Endothelial cell of umbilical vein (primary cell): ENCODE measurements around the gene LHX5. TPM values are rescaled to one million over a fixed set of nuclear protein-coding genes. Genes with fewer than 3 reads are reported as not detected.

Source experiments
- BruUV-seq: library from RNA; stranded (reverse); fragments of 400-500 nt; replicated peaks from 2 replicates; lab custom pipeline; 2021; lab: Mats Ljungman, UMichigan
- CTCF ChIA-PET: fragments of 300-600, 350-600 bp; sonication (Branson Sonifier 250); formaldehyde crosslinking; loops from one replicate; lab custom pipeline; 2021; ENCODE audit warnings: antibody characterized with exemption, inconsistent platforms; lab: Charles Lee
- POLR2A ChIA-PET: fragments of 300-600, 350-600 bp; sonication (Branson Sonifier 250); formaldehyde crosslinking; loops from one replicate; lab custom pipeline; 2021; ENCODE audit warnings: antibody characterized with exemption, inconsistent platforms; lab: Charles Lee
- DNase-seq: peaks from one replicate; pipeline ENCODE4 v3.0.0-alpha.2; 2011; ENCODE audit warnings: low read depth, low spot score
- FAIRE-seq: peaks from 2 replicates; lab custom pipeline; 2011; peaks lifted over from hg19 to GRCh38; lab: Jason Lieb, UNC
- H2AFZ ChIP-seq: 2 replicates; pipeline ENCODE4 v1.6.0; 2012; ENCODE audit warnings: low read depth, low read length, control low read depth, inconsistent platforms
- H3K27ac ChIP-seq: 2 replicates; pipeline ENCODE4 v1.5.1; 2011; ENCODE audit warnings: low read depth, mild to moderate bottlenecking, control low read depth, low read length, moderate library complexity; ENCODE audit not compliant: insufficient read depth
- H3K27me3 ChIP-seq, 2 experiments: 2 replicates each; pipeline versions ENCODE4 v1.6.0 to v1.6.1; 2011; ENCODE audit warnings: low read length in 2 of 2, mixed read lengths in 1 of 2; ENCODE audit not compliant: control insufficient read depth in 2 of 2, insufficient read depth in 2 of 2
- H3K36me3 ChIP-seq, 2 experiments: 2 replicates in 1 of 2; 3 replicates in 1 of 2; pipeline ENCODE4 v1.5.1; 2011; ENCODE audit warnings: low read length in 2 of 2, mild to moderate bottlenecking in 1 of 2, moderate library complexity in 1 of 2; ENCODE audit not compliant: control insufficient read depth in 2 of 2, insufficient read depth in 2 of 2; ENCODE audit errors: extremely low read depth in 1 of 2
- H3K4me1 ChIP-seq: 3 replicates; pipeline ENCODE4 v1.5.1; 2011; ENCODE audit warnings: mild to moderate bottlenecking, low read length; ENCODE audit not compliant: control insufficient read depth, insufficient read depth; ENCODE audit errors: extremely low read depth
- H3K4me2 ChIP-seq: 2 replicates; pipeline ENCODE4 v1.6.1; 2011; ENCODE audit warnings: low read length, control low read depth, mixed read lengths; ENCODE audit not compliant: insufficient read depth
- H3K4me3 ChIP-seq, 3 experiments: fragments of 200-600 bp in 1 of 3; sonication (generic), shearing (Covaris generic) in 1 of 3; replicated peaks in 1 of 3; 2 replicates each; pipeline ENCODE4 v1.5.1; 2011 to 2016; ENCODE audit warnings: control low read depth in 3 of 3, low read length in 3 of 3, mild to moderate bottlenecking in 2 of 3, inconsistent platforms in 1 of 3, low read depth in 1 of 3, moderate library complexity in 1 of 3; ENCODE audit not compliant: insufficient read depth in 1 of 3
- H3K79me2 ChIP-seq: 2 replicates; pipeline ENCODE4 v1.6.0; 2012; ENCODE audit warnings: low read length, inconsistent platforms; ENCODE audit not compliant: control insufficient read depth, insufficient read depth
- H3K9ac ChIP-seq: replicated peaks from 2 replicates; pipeline ENCODE3; 2011; ENCODE audit warnings: low read length, control low read depth; ENCODE audit not compliant: insufficient read depth; ENCODE audit errors: extremely low read depth
- H3K9me1 ChIP-seq: replicated peaks from 3 replicates; pipeline ENCODE4 v1.6.0; 2011; ENCODE audit warnings: mild to moderate bottlenecking, low read length; ENCODE audit not compliant: control insufficient read depth, insufficient read depth; ENCODE audit errors: extremely low read depth
- H3K9me3 ChIP-seq: replicated peaks from 2 replicates; pipeline ENCODE4 v1.5.1; 2012; ENCODE audit warnings: low read length, inconsistent platforms; ENCODE audit not compliant: control insufficient read depth, insufficient read depth
- H4K20me1 ChIP-seq: replicated peaks from 2 replicates; pipeline ENCODE3; 2011; ENCODE audit warnings: mild to moderate bottlenecking, low read length; ENCODE audit not compliant: control insufficient read depth, insufficient read depth; ENCODE audit errors: extremely low read depth
- EZH2 ChIP-seq: IDR thresholded peaks from 2 replicates; pipeline ENCODE4 v1.6.1; 2012; ENCODE audit warnings: borderline replicate concordance, low read depth, mild to moderate bottlenecking, moderate library complexity, low read length, inconsistent platforms; ENCODE audit not compliant: severe bottlenecking
- FOS ChIP-seq: IDR thresholded peaks from 2 replicates; pipeline ENCODE4 v1.6.1; 2011; ENCODE audit warnings: mild to moderate bottlenecking, low read length, moderate library complexity, borderline replicate concordance; ENCODE audit not compliant: insufficient read depth
- GATA2 ChIP-seq: IDR thresholded peaks from 2 replicates; pipeline ENCODE4 v1.7.0; 2011; ENCODE audit warnings: low read depth, mild to moderate bottlenecking, moderate library complexity, mixed read lengths, low read length; ENCODE audit not compliant: insufficient read length, insufficient read depth
- JUN ChIP-seq: IDR thresholded peaks from 2 replicates; pipeline ENCODE4 v1.6.1; 2011; ENCODE audit warnings: borderline replicate concordance, low read depth; ENCODE audit not compliant: insufficient read length, insufficient read depth
- MYC ChIP-seq: IDR thresholded peaks from one replicate; pipeline ENCODE4 v1.6.1; 2011; ENCODE audit warnings: mild to moderate bottlenecking, low read depth, low read length
- POLR2A ChIP-seq: IDR thresholded peaks from 2 replicates; pipeline ENCODE4 v1.6.1; 2012; ENCODE audit warnings: low read depth, mild to moderate bottlenecking, control low read depth, low read length
- POLR2AphosphoS5 ChIP-seq: IDR thresholded peaks from 2 replicates; pipeline ENCODE4 v1.6.1; 2012; ENCODE audit warnings: low read depth, mild to moderate bottlenecking, control low read depth, low read length, moderate library complexity; ENCODE audit not compliant: insufficient read depth
- dilution Hi-C: fragments of 300-500 bp; cut with MboI; formaldehyde crosslinking; loops from one replicate; pipeline ENCODE4 v1.15.0; 2019; ENCODE audit warnings: low sequenced_read_pairs; ENCODE audit not compliant: extremely low pct_ligation_motif_present
- intact Hi-C: fragments of 100-400 bp; cut with micrococcal nuclease; formaldehyde crosslinking; loops from one replicate; pipeline ENCODE4 v1.10.0; 2022
- polyA plus RNA-seq, 4 experiments: library from polyadenylated mRNA; depleted of rRNA in 3 of 4; stranded (reverse) in 3 of 4; unstranded in 1 of 4; fragments of >200 nt; gene quantifications; 2 replicates each; pipeline versions ENCODE4 v1.2.1 to v1.2.3, GENCODE V29; 2011 to 2012; ENCODE audit warnings: missing spikeins in 1 of 4
- total RNA-seq: library from RNA; stranded (reverse); gene quantifications from 2 replicates; pipeline ENCODE4 v1.2.3, GENCODE V29; 2021
- TF ChIP-seq, protein P1 (sequence below), 2 donors: IDR thresholded peaks; 1 replicate in 1 of 2; 2 replicates in 1 of 2; pipeline ENCODE4 v1.5.1; 2011; ENCODE audit warnings: low read length in 2 of 2, mild to moderate bottlenecking in 2 of 2, moderate library complexity in 2 of 2, control low read depth in 1 of 2, inconsistent platforms in 1 of 2, low read depth in 1 of 2; ENCODE audit not compliant: insufficient read depth in 1 of 2; ENCODE audit errors: extremely low read depth in 1 of 2
- TF ChIP-seq, protein P2 (sequence below): IDR thresholded peaks from 2 replicates; pipeline ENCODE4 v1.6.1; 2011; ENCODE audit not compliant: insufficient read depth, insufficient read length

The LHX5 gene
- total and polyA plus RNA-seq, 2 donors (not counting 3 experiments of a cell fraction or from before 2014, with no cell fraction given), result not detected

- no TSS peak for BruUV-seq
- no peak overlapping the region for H3K9ac ChIP-seq
- intact Hi-C loops (no loop called here), dilution Hi-C loops (no loop called here)
- H3K27me3 ChIP-seq, result peaks cover 5 to 9% of the 10 kb centered on the region in 2 experiments
- H3K27ac ChIP-seq, result no peak overlapping the region
- H3K4me2 ChIP-seq, result no peak overlapping the region
- no peak for DNase-seq
- no peaks in the 10 kb centered on the region for H3K9me3 ChIP-seq
- no peak overlapping the region for H3K4me3 ChIP-seq
- ChIA-PET CTCF (no interaction called here), POLR2A (no interaction called here)
- H4K20me1 ChIP-seq, result no peaks in the 10 kb centered on the region
- H2AFZ ChIP-seq, result no peak overlapping the region
- TF ChIP-seq EZH2 (no peak), POLR2AphosphoS5 (no peak), GATA2 (no peak), POLR2A (no peak), FOS (no peak), JUN (no peak), MYC (no peak)
- TF ChIP-seq, protein P1, sequence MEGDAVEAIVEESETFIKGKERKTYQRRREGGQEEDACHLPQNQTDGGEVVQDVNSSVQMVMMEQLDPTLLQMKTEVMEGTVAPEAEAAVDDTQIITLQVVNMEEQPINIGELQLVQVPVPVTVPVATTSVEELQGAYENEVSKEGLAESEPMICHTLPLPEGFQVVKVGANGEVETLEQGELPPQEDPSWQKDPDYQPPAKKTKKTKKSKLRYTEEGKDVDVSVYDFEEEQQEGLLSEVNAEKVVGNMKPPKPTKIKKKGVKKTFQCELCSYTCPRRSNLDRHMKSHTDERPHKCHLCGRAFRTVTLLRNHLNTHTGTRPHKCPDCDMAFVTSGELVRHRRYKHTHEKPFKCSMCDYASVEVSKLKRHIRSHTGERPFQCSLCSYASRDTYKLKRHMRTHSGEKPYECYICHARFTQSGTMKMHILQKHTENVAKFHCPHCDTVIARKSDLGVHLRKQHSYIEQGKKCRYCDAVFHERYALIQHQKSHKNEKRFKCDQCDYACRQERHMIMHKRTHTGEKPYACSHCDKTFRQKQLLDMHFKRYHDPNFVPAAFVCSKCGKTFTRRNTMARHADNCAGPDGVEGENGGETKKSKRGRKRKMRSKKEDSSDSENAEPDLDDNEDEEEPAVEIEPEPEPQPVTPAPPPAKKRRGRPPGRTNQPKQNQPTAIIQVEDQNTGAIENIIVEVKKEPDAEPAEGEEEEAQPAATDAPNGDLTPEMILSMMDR (IDR thresholded peaks at IDR 0.05; ENCODE audit: extremely low read depth in 1 of 2, insufficient read depth in 1 of 2, low read depth in 1 of 2, low read length in 2 of 2), result no peak
- TF ChIP-seq, protein P2, sequence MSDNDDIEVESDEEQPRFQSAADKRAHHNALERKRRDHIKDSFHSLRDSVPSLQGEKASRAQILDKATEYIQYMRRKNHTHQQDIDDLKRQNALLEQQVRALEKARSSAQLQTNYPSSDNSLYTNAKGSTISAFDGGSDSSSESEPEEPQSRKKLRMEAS, result no peak
- no peak for FAIRE-seq
- no peaks in the 10 kb centered on the region for H3K4me1 ChIP-seq
- no peaks in the 10 kb centered on the region for H3K79me2 ChIP-seq
- no peaks in the 10 kb centered on the region for H3K36me3 ChIP-seq
- no peaks in the 10 kb centered on the region for H3K9me1 ChIP-seq
These were observed 43.6 kb upstream of the LHX5 start for GRCh38 chr12:113515082-113515856.
